Measurements from ENCODE around the gene AVPR2.

- TF ChIP-seq CTCF (IDR thresholded peaks at IDR 0.05; ENCODE audit: low read depth, low read length, missing input control) (no peak), ZBTB33 (IDR thresholded peaks at IDR 0.05) (no peak), REST (IDR thresholded peaks at IDR 0.05) (no peak), EGR1 (IDR thresholded peaks at IDR 0.05; ENCODE audit: low read depth in 2 of 2) (no peak), YY1 (IDR thresholded peaks at IDR 0.05) (no peak)
These were observed 1.1 kb downstream of the AVPR2 start for GRCh38 chrX:153905481-153906095.
